OCI-M2 (cell line): ENCODE measurements around the gene FFAR4.
"Not testable (repeated sequence)": the region's sequence is repeated elsewhere in the genome, so short reads cannot be mapped to it uniquely, and the experiment has no call there.

Source experiments
- DNase-seq: peaks from one replicate; lab custom pipeline; 2025; ENCODE audit not compliant: unreplicated experiment; lab: John Stamatoyannopoulos, UW

Gene FFAR4

GRCh38 chr10:93566435-93567276, at the start of gene FFAR4:
Gene FFAR4, plus strand, starts transcription at chr10:93566665. Its CDS starts 56 bp downstream, at chr10:93566721.
- DNase-seq: no peak

- DNase-seq: no peak
Measured at GRCh38 chr10:93518531-93518930, 47.9 kb upstream of the FFAR4 start.

GRCh38 chr10:93535293-93535692, 31.2 kb upstream of the FFAR4 start:
- no peak for DNase-seq

GRCh38 chr10:93540871-93541270, 25.6 kb upstream of the FFAR4 start:
- DNase-seq: not testable (repeated sequence)

- no peak for DNase-seq
Measured at GRCh38 chr10:93541402-93542357, 24.8 kb upstream of the FFAR4 start.

GRCh38 chr10:93542358-93542791, 24.1 kb upstream of the FFAR4 start:
- no peak for DNase-seq

GRCh38 chr10:93546995-93547394, 19.5 kb upstream of the FFAR4 start:
- not testable (repeated sequence) for DNase-seq

- DNase-seq: no peak
Measured at GRCh38 chr10:93547522-93547921, 18.9 kb upstream of the FFAR4 start.

- no peak for DNase-seq
Measured at GRCh38 chr10:93548376-93549071, 17.9 kb upstream of the FFAR4 start.

GRCh38 chr10:93550606-93551005, 15.9 kb upstream of the FFAR4 start:
- no peak for DNase-seq

- DNase-seq: no peak
Measured at GRCh38 chr10:93552780-93553179, 13.7 kb upstream of the FFAR4 start.

- no peak for DNase-seq
Measured at GRCh38 chr10:93553482-93554315, 12.8 kb upstream of the FFAR4 start.

- DNase-seq: no peak
Measured at GRCh38 chr10:93554316-93554663, 12.2 kb upstream of the FFAR4 start.

- no peak for DNase-seq
Measured at GRCh38 chr10:93554760-93555432, 11.6 kb upstream of the FFAR4 start.

GRCh38 chr10:93559490-93559889, 7.0 kb upstream of the FFAR4 start:
- DNase-seq: no peak

GRCh38 chr10:93560541-93560940, 5.9 kb upstream of the FFAR4 start:
- no peak for DNase-seq

- DNase-seq: no peak
Measured at GRCh38 chr10:93565446-93565845, 1.0 kb upstream of the FFAR4 start.

- DNase-seq: no peak
Measured at GRCh38 chr10:93567277-93568104, 1.0 kb downstream of the FFAR4 start.

- DNase-seq: no peak
Measured at GRCh38 chr10:93568105-93568390, 1.6 kb downstream of the FFAR4 start.
